ENCODE measurements around the gene CAMSAP1.

- TF ChIP-seq, protein P1, sequence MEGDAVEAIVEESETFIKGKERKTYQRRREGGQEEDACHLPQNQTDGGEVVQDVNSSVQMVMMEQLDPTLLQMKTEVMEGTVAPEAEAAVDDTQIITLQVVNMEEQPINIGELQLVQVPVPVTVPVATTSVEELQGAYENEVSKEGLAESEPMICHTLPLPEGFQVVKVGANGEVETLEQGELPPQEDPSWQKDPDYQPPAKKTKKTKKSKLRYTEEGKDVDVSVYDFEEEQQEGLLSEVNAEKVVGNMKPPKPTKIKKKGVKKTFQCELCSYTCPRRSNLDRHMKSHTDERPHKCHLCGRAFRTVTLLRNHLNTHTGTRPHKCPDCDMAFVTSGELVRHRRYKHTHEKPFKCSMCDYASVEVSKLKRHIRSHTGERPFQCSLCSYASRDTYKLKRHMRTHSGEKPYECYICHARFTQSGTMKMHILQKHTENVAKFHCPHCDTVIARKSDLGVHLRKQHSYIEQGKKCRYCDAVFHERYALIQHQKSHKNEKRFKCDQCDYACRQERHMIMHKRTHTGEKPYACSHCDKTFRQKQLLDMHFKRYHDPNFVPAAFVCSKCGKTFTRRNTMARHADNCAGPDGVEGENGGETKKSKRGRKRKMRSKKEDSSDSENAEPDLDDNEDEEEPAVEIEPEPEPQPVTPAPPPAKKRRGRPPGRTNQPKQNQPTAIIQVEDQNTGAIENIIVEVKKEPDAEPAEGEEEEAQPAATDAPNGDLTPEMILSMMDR (IDR thresholded peaks at IDR 0.05), result no peak
- no peak for TF ChIP-seq POLR2A (IDR thresholded peaks at IDR 0.05)
These were observed 81.2 kb downstream of the CAMSAP1 start for GRCh38 chr9:135826188-135826545.
